Loucy (cell line): Measurements from ENCODE around the gene RBM26.

Experiments
- H2AFZ ChIP-seq: fragments of 200-600 bp; sonication (generic); 2 replicates; pipeline ENCODE4 v1.6.0; 2016; ENCODE audit warnings: antibody characterized with exemption, mild to moderate bottlenecking, low read length, moderate library complexity
- H3F3A ChIP-seq: fragments of 200-600 bp; 2 replicates; pipeline ENCODE4 v1.6.0; 2016; ENCODE audit warnings: antibody characterized with exemption, low read depth, mild to moderate bottlenecking
- H3K27me3 ChIP-seq: fragments of 200-600 bp; sonication (generic); 2 replicates; pipeline ENCODE4 v1.6.1; 2014; ENCODE audit warnings: low read length, mild to moderate bottlenecking; ENCODE audit not compliant: insufficient read depth, poor library complexity, severe bottlenecking
- H3K36me3 ChIP-seq: fragments of 200-600 bp; sonication (generic); 2 replicates; pipeline ENCODE4 v1.6.1; 2016; ENCODE audit warnings: low read length; ENCODE audit not compliant: insufficient read depth
- H3K4me1 ChIP-seq: fragments of 200-600 bp; sonication (generic); 2 replicates; pipeline ENCODE4 v1.5.1; 2014; ENCODE audit warnings: low read length, mild to moderate bottlenecking; ENCODE audit not compliant: insufficient read depth, poor library complexity, severe bottlenecking
- H3K4me2 ChIP-seq: fragments of 200-600 bp; sonication (generic); 2 replicates; pipeline ENCODE4 v1.6.0; 2014; ENCODE audit warnings: antibody characterized with exemption, low read length, low read depth, mild to moderate bottlenecking; ENCODE audit not compliant: poor library complexity, severe bottlenecking
- H3K4me3 ChIP-seq: fragments of 200-600 bp; sonication (generic); 2 replicates; pipeline ENCODE4 v1.5.1; 2014; ENCODE audit warnings: low read length, mild to moderate bottlenecking, mixed read lengths; ENCODE audit not compliant: poor library complexity, severe bottlenecking
- H3K79me2 ChIP-seq: fragments of 200-600 bp; sonication (generic); 2 replicates; pipeline ENCODE4 v1.6.1; 2014; ENCODE audit warnings: low read length; ENCODE audit not compliant: insufficient read depth
- H3K9ac ChIP-seq: fragments of 200-600 bp; sonication (generic); 2 replicates; pipeline ENCODE4 v1.6.0; 2014; ENCODE audit warnings: mild to moderate bottlenecking, low read depth, low read length, moderate library complexity; ENCODE audit not compliant: poor library complexity, severe bottlenecking
- H3K9me2 ChIP-seq: fragments of 200-600 bp; sonication (generic); replicated peaks from 2 replicates; pipeline ENCODE4 v1.6.1; 2016; ENCODE audit warnings: low read depth, low read length, mixed read lengths
- H3K9me3 ChIP-seq: fragments of 200-600 bp; sonication (generic); 2 replicates; pipeline ENCODE4 v1.6.1; 2014; ENCODE audit warnings: mild to moderate bottlenecking, antibody characterized with exemption, low read length, low read depth; ENCODE audit not compliant: insufficient read depth
- H4K20me1 ChIP-seq: fragments of 200-600 bp; sonication (generic); 2 replicates; pipeline ENCODE4 v1.6.0; 2014; ENCODE audit warnings: antibody characterized with exemption, low read length, mild to moderate bottlenecking; ENCODE audit not compliant: insufficient read depth, poor library complexity, severe bottlenecking
- EZH2phosphoT487 ChIP-seq: fragments of 200-600 bp; IDR thresholded peaks from 2 replicates; pipeline ENCODE4 v1.6.1; 2018; ENCODE audit warnings: antibody characterized with exemption, mild to moderate bottlenecking, moderate library complexity, borderline replicate concordance
- TF ChIP-seq, protein P1 (sequence below): fragments of 200-600 bp; sonication (generic); conservative IDR thresholded peaks from 2 replicates; pipeline ENCODE4 v1.5.1; 2014; ENCODE audit warnings: mild to moderate bottlenecking, antibody characterized with exemption, low read length

Gene RBM26

DNA sequence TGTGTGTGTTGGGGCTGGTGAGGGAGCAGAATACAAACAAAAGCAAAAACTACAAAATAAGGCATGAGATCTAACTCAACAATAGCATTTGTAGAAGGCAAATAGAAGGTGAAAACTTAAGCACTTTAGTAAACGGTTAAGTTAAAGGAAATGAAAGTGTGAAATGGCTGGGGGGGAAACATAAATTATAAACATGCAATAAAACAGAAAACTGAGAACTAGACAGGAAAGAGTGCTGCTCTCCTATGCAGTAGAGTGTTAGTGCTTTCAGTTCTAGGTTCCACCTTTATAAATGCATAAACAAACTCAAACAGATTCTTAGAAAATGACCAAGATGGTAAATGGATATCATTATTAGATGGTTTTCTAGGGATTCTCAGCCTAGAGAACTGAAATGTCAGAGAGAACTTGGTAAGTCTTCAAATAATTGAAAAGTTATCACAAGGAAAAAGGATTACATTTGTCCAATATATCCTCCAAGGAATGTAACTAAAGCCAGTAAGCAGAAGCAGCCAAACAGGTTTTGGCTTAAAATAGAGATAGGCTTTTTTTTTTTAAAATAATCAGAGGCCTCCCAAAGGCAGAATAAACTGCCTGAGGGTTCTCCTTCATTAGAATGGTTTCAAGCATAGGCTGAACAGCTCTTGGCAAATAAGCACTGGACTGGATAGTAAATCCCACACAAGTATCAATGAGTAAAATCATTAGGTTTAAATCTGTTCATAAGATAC lies 23.3 kb downstream of the RBM26 start:
- Histone ChIP-seq H3K9me3 (no peaks in the 10 kb centered on the region), H3K4me1 (peaks cover 56% of the 10 kb centered on the region), H3K4me2 (peak overlapping the region; percentile 80), H3K36me3 (peaks cover 6% of the 10 kb centered on the region; the same call in 1 of the 2 replicates), H3K4me3 (peak overlapping the region; percentile 62), H3K9ac (peak overlapping the region; percentile 66), H3K79me2 (peaks cover 94% of the 10 kb centered on the region), H3K9me2 (no peaks in the 10 kb centered on the region), H4K20me1 (peaks cover 73% of the 10 kb centered on the region), H2AFZ (no peak overlapping the region), H3K27me3 (no peaks in the 10 kb centered on the region), H3F3A (no peaks in the 10 kb centered on the region; the same call in 1 of the 2 replicates)
- TF ChIP-seq, protein P1, sequence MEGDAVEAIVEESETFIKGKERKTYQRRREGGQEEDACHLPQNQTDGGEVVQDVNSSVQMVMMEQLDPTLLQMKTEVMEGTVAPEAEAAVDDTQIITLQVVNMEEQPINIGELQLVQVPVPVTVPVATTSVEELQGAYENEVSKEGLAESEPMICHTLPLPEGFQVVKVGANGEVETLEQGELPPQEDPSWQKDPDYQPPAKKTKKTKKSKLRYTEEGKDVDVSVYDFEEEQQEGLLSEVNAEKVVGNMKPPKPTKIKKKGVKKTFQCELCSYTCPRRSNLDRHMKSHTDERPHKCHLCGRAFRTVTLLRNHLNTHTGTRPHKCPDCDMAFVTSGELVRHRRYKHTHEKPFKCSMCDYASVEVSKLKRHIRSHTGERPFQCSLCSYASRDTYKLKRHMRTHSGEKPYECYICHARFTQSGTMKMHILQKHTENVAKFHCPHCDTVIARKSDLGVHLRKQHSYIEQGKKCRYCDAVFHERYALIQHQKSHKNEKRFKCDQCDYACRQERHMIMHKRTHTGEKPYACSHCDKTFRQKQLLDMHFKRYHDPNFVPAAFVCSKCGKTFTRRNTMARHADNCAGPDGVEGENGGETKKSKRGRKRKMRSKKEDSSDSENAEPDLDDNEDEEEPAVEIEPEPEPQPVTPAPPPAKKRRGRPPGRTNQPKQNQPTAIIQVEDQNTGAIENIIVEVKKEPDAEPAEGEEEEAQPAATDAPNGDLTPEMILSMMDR, result no peak
- TF ChIP-seq EZH2phosphoT487, result no peak

- TF ChIP-seq, protein P1, result no peak
- TF ChIP-seq EZH2phosphoT487, result no peak
Observed at GRCh38 chr13:79380997-79381396, 25.1 kb downstream of the RBM26 start.

GRCh38 chr13:79379274-79379673 lies 26.8 kb downstream of the RBM26 start:
- peaks cover 60% of the 10 kb centered on the region for H3K79me2 ChIP-seq
- peaks cover 44% of the 10 kb centered on the region for H4K20me1 ChIP-seq
- H3K4me1 ChIP-seq, result peaks cover 37% of the 10 kb centered on the region
- peaks cover 37% of the 10 kb centered on the region for H3K36me3 ChIP-seq
- no peak for TF ChIP-seq EZH2phosphoT487
- TF ChIP-seq, protein P1, result no peak
- no peak overlapping the region for H2AFZ ChIP-seq
- H3K27me3 ChIP-seq, result no peaks in the 10 kb centered on the region
- no peak overlapping the region for H3K4me3 ChIP-seq
- H3F3A ChIP-seq, result no peaks in the 10 kb centered on the region; the same call in 1 of the 2 replicates
- no peak overlapping the region for H3K9ac ChIP-seq
- no peaks in the 10 kb centered on the region for H3K9me2 ChIP-seq
- H3K4me2 ChIP-seq, result no peak overlapping the region
- H3K9me3 ChIP-seq, result no peaks in the 10 kb centered on the region

More at GRCh38 chr13:79380997-79381396, 25.1 kb downstream of the RBM26 start:
- peaks cover 44% of the 10 kb centered on the region for H3K4me1 ChIP-seq
- peaks cover 77% of the 10 kb centered on the region for H3K79me2 ChIP-seq
- no peak overlapping the region for H3K4me3 ChIP-seq
- H3K27me3 ChIP-seq, result no peaks in the 10 kb centered on the region
- no peaks in the 10 kb centered on the region; the same call in 1 of the 2 replicates for H3F3A ChIP-seq
- no peaks in the 10 kb centered on the region for H3K9me2 ChIP-seq
- no peaks in the 10 kb centered on the region for H3K9me3 ChIP-seq
- H4K20me1 ChIP-seq, result peaks cover 61% of the 10 kb centered on the region
- H2AFZ ChIP-seq, result no peak overlapping the region
- H3K4me2 ChIP-seq, result peak overlapping the region; percentile 80
- peaks cover 23% of the 10 kb centered on the region for H3K36me3 ChIP-seq
- H3K9ac ChIP-seq, result no peak overlapping the region
